22Rv1 (cell line): ENCODE measurements around the gene ITPKC.

Experiments used
- CTCF ChIP-seq: fragments of 450-650 bp; IDR thresholded peaks from 2 replicates; pipeline ENCODE4 v1.5.1; 2017; ENCODE audit warnings: mild to moderate bottlenecking
- ZFX ChIP-seq: fragments of 450-650 bp; IDR thresholded peaks from 2 replicates; pipeline ENCODE4 v1.6.1; 2017; ENCODE audit warnings: antibody characterized with exemption, borderline replicate concordance

GRCh38 chr19:40762754-40763470, 46.0 kb downstream of the ITPKC start:
- TF ChIP-seq CTCF, result no peak
- TF ChIP-seq ZFX, result no peak
